ENCODE results near the gene LAP3. TPM values are rescaled to one million over a fixed set of nuclear protein-coding genes. Genes with fewer than 3 reads are reported as not detected.

LAP3 gene
- total RNA-seq, 1 donor from 2014 or later: 66.1 TPM

- Histone ChIP-seq H3K36me3 (ENCODE audit: control insufficient read depth, insufficient read depth, low read length) (no peaks in the 10 kb centered on the region), H3K4me3 (ENCODE audit: low read depth, low read length) (no peak overlapping the region), H3K27me3 (ENCODE audit: control insufficient read depth, insufficient read depth, low read length) (no peaks in the 10 kb centered on the region)
- no peak for DNase-seq (ENCODE audit: low read depth)
- no peak for TF ChIP-seq CTCF (IDR thresholded peaks at IDR 0.05; ENCODE audit: insufficient read depth, low read length, poor library complexity, severe bottlenecking)
Measured at GRCh38 chr4:17546678-17547077, 30.3 kb upstream of the LAP3 start.

GRCh38 chr4:17550549-17550948 is 26.4 kb upstream of the LAP3 start:
- no peak for TF ChIP-seq CTCF (IDR thresholded peaks at IDR 0.05; ENCODE audit: insufficient read depth, low read length, poor library complexity, severe bottlenecking)
- Histone ChIP-seq H3K4me3 (ENCODE audit: low read depth, low read length) (no peak overlapping the region), H3K27me3 (ENCODE audit: control insufficient read depth, insufficient read depth, low read length) (no peaks in the 10 kb centered on the region), H3K36me3 (ENCODE audit: control insufficient read depth, insufficient read depth, low read length) (no peaks in the 10 kb centered on the region)
- DNase-seq (ENCODE audit: low read depth): no peak

GRCh38 chr4:17552427-17552826 is 24.6 kb upstream of the LAP3 start:
- DNase-seq (ENCODE audit: low read depth): no peak
- Histone ChIP-seq H3K4me3 (ENCODE audit: low read depth, low read length) (no peak overlapping the region), H3K27me3 (ENCODE audit: control insufficient read depth, insufficient read depth, low read length) (no peaks in the 10 kb centered on the region), H3K36me3 (ENCODE audit: control insufficient read depth, insufficient read depth, low read length) (no peaks in the 10 kb centered on the region)
- TF ChIP-seq CTCF (IDR thresholded peaks at IDR 0.05; ENCODE audit: insufficient read depth, low read length, poor library complexity, severe bottlenecking): no peak

GRCh38 chr4:17554568-17554967 is 22.4 kb upstream of the LAP3 start:
- no peak overlapping the region for H3K4me3 ChIP-seq (ENCODE audit: low read depth, low read length)
- H3K27me3 ChIP-seq (ENCODE audit: control insufficient read depth, insufficient read depth, low read length): no peaks in the 10 kb centered on the region
- TF ChIP-seq CTCF (IDR thresholded peaks at IDR 0.05; ENCODE audit: insufficient read depth, low read length, poor library complexity, severe bottlenecking): no peak
- no peak for DNase-seq (ENCODE audit: low read depth)
- no peaks in the 10 kb centered on the region for H3K36me3 ChIP-seq (ENCODE audit: control insufficient read depth, insufficient read depth, low read length)

GRCh38 chr4:17556498-17556897 is 20.5 kb upstream of the LAP3 start:
- Histone ChIP-seq H3K4me3 (ENCODE audit: low read depth, low read length) (no peak overlapping the region), H3K36me3 (ENCODE audit: control insufficient read depth, insufficient read depth, low read length) (no peaks in the 10 kb centered on the region), H3K27me3 (ENCODE audit: control insufficient read depth, insufficient read depth, low read length) (no peaks in the 10 kb centered on the region)
- DNase-seq (ENCODE audit: low read depth): no peak
- no peak for TF ChIP-seq CTCF (IDR thresholded peaks at IDR 0.05; ENCODE audit: insufficient read depth, low read length, poor library complexity, severe bottlenecking)

- no peak for DNase-seq (ENCODE audit: low read depth)
- Histone ChIP-seq H3K27me3 (ENCODE audit: control insufficient read depth, insufficient read depth, low read length) (no peaks in the 10 kb centered on the region), H3K4me3 (ENCODE audit: low read depth, low read length) (no peak overlapping the region), H3K36me3 (ENCODE audit: control insufficient read depth, insufficient read depth, low read length) (no peaks in the 10 kb centered on the region)
- TF ChIP-seq CTCF (IDR thresholded peaks at IDR 0.05; ENCODE audit: insufficient read depth, low read length, poor library complexity, severe bottlenecking): no peak
Measured at GRCh38 chr4:17557880-17558279, 19.1 kb upstream of the LAP3 start.

Data from kidney epithelial cell (primary cell).